Measurements from ENCODE around the gene CERS2. TPM values are rescaled to one million over a fixed set of nuclear protein-coding genes. Genes with fewer than 3 reads are reported as not detected.

The CERS2 gene
- total and polyA plus RNA-seq, 2 of the 13 experiments (the other 11 are each of a cell fraction or from before 2014, with no cell fraction given): 269 to 298 TPM

GRCh38 chr1:151001602-151002001, 27.0 kb upstream of the CERS2 start:
- DNase-seq (ENCODE audit: low spot score) (no peak), ATAC-seq (no peak), FAIRE-seq (no peak)
- ChIA-PET CTCF (ENCODE audit: low intra/inter-chr PET ratio, low total read pairs) (no interaction called here), POLR2A (interaction anchor here (2.0 to 9.1 kb wide), 3 partner anchors 20 to 30 kb away, joined by 5 to 150 read pairs (median 8); partner anchors contain the start of gene ANXA9)
- intact Hi-C loops (cut with micrococcal nuclease; ENCODE audit: unreplicated experiment): no loop called here
- Histone ChIP-seq H3K4me3 (replicated peaks in 1 of 3; ENCODE audit: insufficient read depth in 1 of 3, low read depth in 2 of 3, low read length in 3 of 3) (no peak overlapping the region), H3K27ac (ENCODE audit: extremely low read length, insufficient read depth, low read length) (no peak overlapping the region), H3K9me3 (ENCODE audit: low read length) (no peaks in the 10 kb centered on the region), H3K4me2 (ENCODE audit: low read depth, low read length) (no peak overlapping the region), H3K9ac (ENCODE audit: insufficient read depth, low read depth, low read length) (no peak overlapping the region), H3K4me1 (ENCODE audit: insufficient read depth, low read length) (peaks cover 53% of the 10 kb centered on the region), H3K36me3 (replicated peaks in 1 of 2; ENCODE audit: control insufficient read depth in 1 of 2, insufficient read depth in 2 of 2, low read length in 2 of 2) (peaks cover 10 to 34% of the 10 kb centered on the region in 2 experiments; a peak in 4 of 5 replicates), H3K79me2 (ENCODE audit: insufficient read depth, low read length) (peaks cover 15% of the 10 kb centered on the region), H4K20me1 (ENCODE audit: insufficient read depth, low read length) (no peaks in the 10 kb centered on the region), H2AFZ (ENCODE audit: low read length) (no peak overlapping the region), H3K27me3 (ENCODE audit: control insufficient read depth in 1 of 2, insufficient read depth in 2 of 2, low read length in 2 of 2) (no peaks in the 10 kb centered on the region)
- TF ChIP-seq PHF21A (CRISPR knock-in tag; IDR thresholded peaks at IDR 0.05) (no peak), ZBTB42 (CRISPR knock-in tag; IDR thresholded peaks at IDR 0.05) (no peak), ZNF280D (CRISPR knock-in tag; IDR thresholded peaks at IDR 0.05) (no peak), CERS6 (CRISPR knock-in tag; IDR thresholded peaks at IDR 0.05) (no peak), HNRNPL (IDR thresholded peaks at IDR 0.05; ENCODE audit: low read depth, low read length) (no peak), SPEN (CRISPR knock-in tag; IDR thresholded peaks at IDR 0.05; ENCODE audit: low read depth) (no peak), MXD1 (CRISPR knock-in tag; IDR thresholded peaks at IDR 0.05) (no peak), THAP11 (CRISPR knock-in tag; IDR thresholded peaks at IDR 0.05) (no peak), ZNF496 (CRISPR knock-in tag; IDR thresholded peaks at IDR 0.05; ENCODE audit: insufficient replicate concordance) (no peak), MEIS1 (CRISPR knock-in tag; IDR thresholded peaks at IDR 0.05; ENCODE audit: borderline replicate concordance) (no peak), ZSCAN20 (CRISPR knock-in tag; IDR thresholded peaks at IDR 0.05; ENCODE audit: borderline replicate concordance) (no peak), ZSCAN12 (CRISPR knock-in tag; IDR thresholded peaks at IDR 0.05) (no peak), CBX5 (CRISPR knock-in tag; IDR thresholded peaks at IDR 0.05; ENCODE audit: borderline replicate concordance) (no peak), HDAC1 (CRISPR knock-in tag; IDR thresholded peaks at IDR 0.05) (no peak), MATR3 (CRISPR knock-in tag; IDR thresholded peaks at IDR 0.05) (no peak), ZNF205 (CRISPR knock-in tag; IDR thresholded peaks at IDR 0.05) (no peak), ZNF777 (CRISPR knock-in tag; IDR thresholded peaks at IDR 0.05) (no peak), TCF7 (IDR thresholded peaks at IDR 0.05; ENCODE audit: low read depth) (no peak), RELA (CRISPR knock-in tag; IDR thresholded peaks at IDR 0.05) (no peak), SIN3B (IDR thresholded peaks at IDR 0.05; ENCODE audit: low read length) (no peak)
- in situ Hi-C loops (cut with HindIII; ENCODE audit: extremely low pct_ligation_motif_present, low pct_unique_long_range_greater_than_20kb): no loop called here
- WGBS (ENCODE audit: low lambda C conversion rate): 96% methylated on average over 4 of the region's 4 CpGs
- BruUV-seq (replicated peaks): no TSS peak
